HG02759 (cell line): ENCODE data around the gene DNAJA3.

Experiments used
- ATAC-seq: cut with Tn5 transposase; IDR thresholded peaks from one replicate; pipeline ENCODE4 v1.9.1; 2021; ENCODE audit warnings: mild to moderate bottlenecking, moderate library complexity; ENCODE audit not compliant: unreplicated experiment

The DNAJA3 gene

GRCh38 chr16:4468972-4469371 lies 43.3 kb downstream of the DNAJA3 start:
- no peak for ATAC-seq

DNA sequence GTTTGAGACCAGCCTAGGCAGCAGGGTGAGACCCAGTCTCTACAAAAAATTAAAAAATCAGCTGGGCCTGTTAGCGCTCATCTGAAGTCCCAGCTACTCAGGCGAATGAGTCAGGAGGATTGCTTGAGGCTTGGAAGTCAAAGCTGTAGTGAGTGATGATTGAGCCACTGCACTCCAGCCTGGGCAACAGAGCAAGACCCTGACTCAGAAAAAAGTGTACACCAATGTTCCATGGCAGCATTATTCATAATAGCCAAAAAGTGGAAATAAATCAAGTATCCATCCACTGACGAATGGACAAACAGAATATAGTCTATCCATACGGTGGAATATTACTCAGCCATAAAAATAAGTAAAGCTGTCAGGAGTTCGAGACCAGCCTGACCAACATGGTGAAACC lies 46.2 kb downstream of the DNAJA3 start:
- no peak for ATAC-seq

DNA sequence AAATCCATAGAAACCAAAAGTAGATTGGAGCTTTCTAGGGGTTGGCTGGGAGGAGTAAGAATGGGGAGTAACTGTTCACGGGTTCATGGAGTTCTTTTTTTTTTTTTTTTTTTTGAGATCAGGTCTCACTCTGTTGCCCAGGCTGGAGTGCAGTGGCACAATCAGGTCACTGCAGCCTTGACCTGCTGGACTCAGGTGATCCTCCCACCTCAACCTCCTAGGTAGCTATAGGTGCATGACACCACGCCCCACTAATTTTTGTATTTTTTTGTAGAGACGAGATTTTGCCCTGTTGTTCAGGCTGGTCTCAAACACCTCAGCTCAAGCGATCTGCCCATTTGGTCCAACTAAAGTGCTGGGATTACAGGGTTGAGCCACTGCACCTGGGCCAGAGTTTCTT lies 47.2 kb downstream of the DNAJA3 start:
- no peak for ATAC-seq

- peak; percentile 56 for ATAC-seq
Measured at GRCh38 chr16:4474192-4474961, 48.7 kb downstream of the DNAJA3 start, which contains the start of gene NMRAL1. TSS of gene NMRAL1 (minus strand) at chr16:4474625. CDS start at chr16:4474132, 493 bp downstream.

GRCh38 chr16:4475880-4476788 lies 50.5 kb downstream of the DNAJA3 start, which contains the start of gene HMOX2:
TSS of gene HMOX2 (plus strand) at chr16:4476398. CDS start at chr16:4505525, 29,127 bp downstream.
- ATAC-seq: peak; percentile 85

DNA sequence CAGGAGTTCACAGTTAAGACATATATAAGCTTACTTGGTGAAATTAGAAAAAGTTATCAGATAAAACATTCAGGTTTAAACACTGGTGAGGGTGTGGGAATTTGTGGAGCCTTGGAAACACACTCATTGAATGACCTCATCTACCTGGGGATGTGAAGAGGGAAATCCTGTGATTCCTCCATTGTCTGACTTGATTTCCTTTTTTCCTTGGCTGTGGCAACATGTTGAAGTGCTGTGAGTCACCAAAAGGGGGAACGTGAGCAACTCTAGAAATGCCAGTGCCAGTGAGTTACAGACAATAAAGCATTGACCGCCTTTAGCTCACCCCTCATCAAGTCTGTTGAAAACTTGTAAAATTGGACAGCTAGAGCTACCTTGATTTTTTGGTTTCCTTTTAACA lies 52.3 kb downstream of the DNAJA3 start:
- no peak for ATAC-seq

GRCh38 chr16:4481526-4481925 lies 55.9 kb downstream of the DNAJA3 start:
- no peak for ATAC-seq

DNA sequence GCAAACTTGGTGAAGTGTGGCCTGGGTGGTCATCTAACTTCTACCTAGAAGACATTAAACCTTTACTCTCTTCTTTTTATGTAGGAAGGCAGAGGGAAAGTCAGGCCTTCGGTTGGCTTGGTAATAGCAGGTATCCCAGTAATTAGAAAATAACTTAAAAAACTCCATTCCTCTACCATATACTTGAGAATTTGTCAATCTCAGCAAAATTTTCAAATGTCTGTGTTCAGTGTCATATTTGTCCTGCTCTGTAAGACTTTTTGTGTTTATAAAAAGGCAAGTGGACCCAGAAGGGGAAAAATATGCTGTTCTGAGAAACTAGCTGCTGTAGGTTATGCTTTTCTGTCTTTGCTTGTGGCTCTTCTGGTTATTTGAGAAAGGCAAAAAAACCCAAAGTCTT lies 56.3 kb downstream of the DNAJA3 start:
- ATAC-seq: no peak

DNA sequence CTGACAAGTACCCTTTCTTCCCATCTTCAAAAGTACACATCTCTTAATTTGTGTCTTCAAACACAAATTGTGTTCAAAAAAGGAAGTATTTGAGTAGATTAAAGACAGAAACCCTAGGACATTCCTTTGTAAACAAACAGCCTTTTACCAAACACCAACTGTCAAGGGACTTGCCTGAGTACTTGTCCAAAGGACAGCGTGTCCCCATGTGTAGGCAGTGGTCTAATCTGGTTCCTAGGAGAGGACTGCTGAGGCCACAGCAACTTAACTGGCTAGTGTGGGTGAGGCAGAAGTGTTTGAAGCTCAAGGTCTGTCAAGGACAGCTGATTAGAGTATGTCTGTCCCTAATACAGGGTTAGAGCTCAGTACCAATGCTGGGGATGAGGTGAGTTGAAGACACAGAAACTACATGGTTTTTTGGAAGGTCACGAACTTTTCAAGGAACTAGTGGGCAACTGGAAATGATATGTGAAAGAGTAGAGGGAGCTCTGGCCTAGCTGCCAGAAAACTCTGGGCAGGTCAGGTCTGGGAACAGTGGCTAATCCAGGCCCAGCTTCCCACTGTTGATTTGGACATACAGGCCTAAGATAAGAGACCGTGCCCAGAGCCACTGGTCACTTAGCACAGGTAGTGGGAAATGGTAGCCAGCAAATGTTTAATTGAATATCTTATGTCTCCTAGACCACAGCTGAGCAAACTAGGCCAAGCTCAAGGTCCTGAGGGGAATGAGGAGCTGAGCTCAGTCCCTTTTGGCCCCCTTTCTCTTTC lies 60.6 kb downstream of the DNAJA3 start:
- ATAC-seq: no peak

- ATAC-seq: no peak
Measured at GRCh38 chr16:4487955-4488498, 62.4 kb downstream of the DNAJA3 start.

- no peak for ATAC-seq
Measured at GRCh38 chr16:4488499-4488967, 62.9 kb downstream of the DNAJA3 start.

GRCh38 chr16:4489030-4489429 lies 63.4 kb downstream of the DNAJA3 start:
- no peak for ATAC-seq

- ATAC-seq: no peak
Measured at GRCh38 chr16:4491898-4492297, 66.2 kb downstream of the DNAJA3 start.

GRCh38 chr16:4494746-4495490 lies 69.2 kb downstream of the DNAJA3 start:
- no peak for ATAC-seq

DNA sequence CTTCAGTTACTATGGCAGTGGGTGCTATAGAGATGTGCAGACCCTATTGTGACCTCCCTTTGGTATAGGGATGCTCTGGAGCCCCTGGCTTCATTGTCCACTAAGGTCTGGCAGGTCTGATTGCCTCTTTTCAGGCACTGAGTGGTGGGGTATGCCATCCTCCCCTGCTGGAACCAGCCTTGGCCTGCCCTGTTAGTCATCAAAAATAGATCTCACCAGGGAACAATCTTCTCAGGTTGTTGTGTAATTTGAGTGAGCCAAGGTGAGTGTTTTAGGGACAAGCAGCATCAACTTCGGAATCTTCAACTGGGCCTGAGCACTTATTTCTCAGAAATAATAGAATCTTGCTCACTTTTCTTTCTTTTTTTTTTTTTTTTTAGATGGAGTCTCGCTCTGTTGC lies 70.1 kb downstream of the DNAJA3 start:
- no peak for ATAC-seq

GRCh38 chr16:4496305-4496704 lies 70.6 kb downstream of the DNAJA3 start:
- ATAC-seq: no peak

DNA sequence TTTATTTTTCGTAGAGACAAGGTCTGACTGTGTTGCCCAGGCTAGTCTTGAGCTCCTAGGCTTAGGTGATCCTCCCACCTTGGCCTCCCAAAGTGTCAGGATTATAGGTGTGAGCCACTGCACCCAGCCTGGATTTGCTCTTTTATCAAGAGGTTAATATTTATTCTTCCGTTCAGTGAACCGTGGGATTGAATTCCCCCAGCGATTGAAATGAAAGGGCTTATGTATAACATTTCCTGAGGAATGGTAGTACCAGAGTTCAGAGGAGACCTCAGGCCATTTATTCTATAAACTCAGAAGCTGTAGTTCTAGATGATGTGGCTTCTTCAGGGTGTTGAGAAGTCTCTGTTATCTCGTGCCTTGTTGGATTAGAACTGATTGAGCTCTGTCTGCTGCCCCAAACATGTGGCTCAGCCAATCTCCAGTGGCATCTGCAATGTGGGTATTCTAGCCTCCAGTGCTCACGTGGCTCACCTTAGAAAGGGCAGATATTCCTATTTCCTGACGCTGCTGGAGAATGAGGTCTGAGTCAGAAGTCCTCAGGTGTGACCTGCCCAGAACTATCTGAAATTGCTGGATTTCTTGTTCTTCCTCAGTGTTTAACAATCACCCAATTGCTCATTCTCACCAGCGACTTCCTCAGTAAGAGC lies 73.0 kb downstream of the DNAJA3 start:
- no peak for ATAC-seq

DNA sequence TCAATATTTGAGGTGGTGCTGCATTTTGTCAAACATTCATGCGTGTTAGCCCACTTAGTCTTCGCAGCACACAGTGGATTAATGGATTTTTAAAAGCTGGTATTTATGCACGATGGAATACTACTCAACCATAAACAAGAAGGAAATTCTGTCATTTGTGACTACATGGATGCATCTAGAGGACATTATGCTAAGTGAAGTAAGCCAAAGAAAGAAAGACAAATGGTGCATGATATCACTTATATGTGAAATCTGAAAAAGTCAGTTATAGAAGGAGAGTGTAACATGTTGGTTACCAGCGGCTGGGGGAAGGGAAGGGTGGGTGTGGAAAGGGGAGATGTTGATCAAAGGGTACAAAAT lies 73.5 kb downstream of the DNAJA3 start:
- no peak for ATAC-seq

- ATAC-seq: no peak
Measured at GRCh38 chr16:4500272-4500671, 74.6 kb downstream of the DNAJA3 start.

- no peak for ATAC-seq
Measured at GRCh38 chr16:4501071-4501478, 75.4 kb downstream of the DNAJA3 start.
